HG02763 (cell line): ENCODE data around the gene APBB2.
"Not testable (repeated sequence)": the region's sequence is repeated elsewhere in the genome, so short reads cannot be mapped to it uniquely, and the experiment has no call there.

Source experiments
- ATAC-seq: cut with Tn5 transposase; IDR thresholded peaks from one replicate; pipeline ENCODE4 v1.9.1; 2021; ENCODE audit warnings: mild to moderate bottlenecking, moderate library complexity; ENCODE audit not compliant: unreplicated experiment

The APBB2 gene

GRCh38 chr4:40840255-40840984, 373.9 kb downstream of the APBB2 start:
- no peak for ATAC-seq

- ATAC-seq = no peak
These were observed 375.6 kb downstream of the APBB2 start for GRCh38 chr4:40838742-40839141.

GRCh38 chr4:40837094-40837870, 377.1 kb downstream of the APBB2 start:
- no peak for ATAC-seq

GRCh38 chr4:40833212-40833611, 381.1 kb downstream of the APBB2 start:
- no peak for ATAC-seq

GRCh38 chr4:40832175-40832574, 382.2 kb downstream of the APBB2 start:
- no peak for ATAC-seq

GRCh38 chr4:40831146-40831907, 383.0 kb downstream of the APBB2 start:
- ATAC-seq = no peak

- no peak for ATAC-seq
These were observed 384.8 kb downstream of the APBB2 start for GRCh38 chr4:40829586-40829985.

GRCh38 chr4:40828661-40829060, 385.7 kb downstream of the APBB2 start:
- ATAC-seq = no peak

- no peak for ATAC-seq
These were observed 386.6 kb downstream of the APBB2 start for GRCh38 chr4:40827758-40828157.

- no peak for ATAC-seq
These were observed 387.5 kb downstream of the APBB2 start for GRCh38 chr4:40826821-40827220.

GRCh38 chr4:40825014-40825838, 389.1 kb downstream of the APBB2 start:
- no peak for ATAC-seq

- no peak for ATAC-seq
These were observed 391.7 kb downstream of the APBB2 start for GRCh38 chr4:40822420-40823166.

- no peak for ATAC-seq
These were observed 394.2 kb downstream of the APBB2 start for GRCh38 chr4:40820101-40820500.

GRCh38 chr4:40817157-40817556, 397.2 kb downstream of the APBB2 start:
- not testable (repeated sequence) for ATAC-seq

- no peak for ATAC-seq
These were observed 401.5 kb downstream of the APBB2 start for GRCh38 chr4:40812856-40813255.

GRCh38 chr4:40812386-40812785, 402.0 kb downstream of the APBB2 start:
- no peak for ATAC-seq

- no peak for ATAC-seq
These were observed 402.4 kb downstream of the APBB2 start for GRCh38 chr4:40811956-40812355.

- ATAC-seq = no peak
These were observed 405.4 kb downstream of the APBB2 start for GRCh38 chr4:40808926-40809457.

GRCh38 chr4:40804598-40804997, 409.7 kb downstream of the APBB2 start:
- no peak for ATAC-seq

GRCh38 chr4:40800064-40800463, 414.3 kb downstream of the APBB2 start:
- ATAC-seq = no peak
